GM06990 (cell line): ENCODE data around the gene IGF2BP2.
"Not testable (repeated sequence)": the region's sequence is repeated elsewhere in the genome, so short reads cannot be mapped to it uniquely, and the experiment has no call there.

Source experiments
- DNase-seq: peaks from one replicate; pipeline ENCODE4 v3.0.0-alpha.2; 2011; ENCODE audit not compliant: insufficient read length; ENCODE audit errors: extremely low read depth
- H3K27me3 ChIP-seq: replicated peaks from 2 replicates; pipeline ENCODE4 v1.6.0; 2011; ENCODE audit warnings: low read length; ENCODE audit not compliant: control insufficient read depth, insufficient read depth
- H3K36me3 ChIP-seq: 2 replicates; pipeline ENCODE4 v1.5.1; 2011; ENCODE audit warnings: low read length; ENCODE audit not compliant: control insufficient read depth, insufficient read depth
- H3K4me3 ChIP-seq: replicated peaks from 2 replicates; pipeline ENCODE4 v1.5.1; 2011; ENCODE audit warnings: low read depth, mild to moderate bottlenecking, control low read depth, low read length
- TF ChIP-seq, protein P1 (sequence below): IDR thresholded peaks from 2 replicates; pipeline ENCODE4 v1.5.1; 2011; ENCODE audit warnings: low read length, control low read depth, mild to moderate bottlenecking, inconsistent platforms; ENCODE audit not compliant: insufficient read depth, poor library complexity, severe bottlenecking

Gene IGF2BP2

DNA sequence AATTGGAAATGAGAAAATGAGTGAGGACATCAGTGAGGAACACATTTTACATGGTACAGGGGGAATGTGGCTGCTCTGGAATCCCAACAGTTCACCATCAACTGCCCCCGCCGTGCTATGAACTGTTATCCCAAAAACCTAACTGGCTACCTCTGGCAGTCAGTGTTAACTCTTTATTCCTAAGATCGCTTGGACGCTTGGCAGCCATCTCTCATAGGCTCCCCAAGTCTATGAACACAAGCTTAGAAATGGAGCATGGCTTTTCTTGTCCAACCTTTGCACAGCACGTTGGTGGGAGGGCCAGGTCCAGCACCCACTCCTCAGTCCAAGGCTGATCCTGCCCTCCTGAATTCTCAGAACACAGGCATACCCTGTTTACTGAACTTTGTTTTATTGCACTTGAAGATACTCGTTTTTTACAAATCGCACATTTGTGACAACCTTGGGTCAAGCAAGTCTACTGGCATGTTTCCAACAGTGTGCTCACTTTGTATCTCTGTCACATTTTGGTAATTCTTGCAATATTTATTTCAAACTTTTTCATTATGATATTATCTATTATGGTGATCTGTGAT is 185.1 kb downstream of the IGF2BP2 start:
- Histone ChIP-seq H3K4me3 (no peak overlapping the region), H3K36me3 (no peaks in the 10 kb centered on the region), H3K27me3 (no peaks in the 10 kb centered on the region; the same call in none of the 2 replicates)
- TF ChIP-seq, protein P1, sequence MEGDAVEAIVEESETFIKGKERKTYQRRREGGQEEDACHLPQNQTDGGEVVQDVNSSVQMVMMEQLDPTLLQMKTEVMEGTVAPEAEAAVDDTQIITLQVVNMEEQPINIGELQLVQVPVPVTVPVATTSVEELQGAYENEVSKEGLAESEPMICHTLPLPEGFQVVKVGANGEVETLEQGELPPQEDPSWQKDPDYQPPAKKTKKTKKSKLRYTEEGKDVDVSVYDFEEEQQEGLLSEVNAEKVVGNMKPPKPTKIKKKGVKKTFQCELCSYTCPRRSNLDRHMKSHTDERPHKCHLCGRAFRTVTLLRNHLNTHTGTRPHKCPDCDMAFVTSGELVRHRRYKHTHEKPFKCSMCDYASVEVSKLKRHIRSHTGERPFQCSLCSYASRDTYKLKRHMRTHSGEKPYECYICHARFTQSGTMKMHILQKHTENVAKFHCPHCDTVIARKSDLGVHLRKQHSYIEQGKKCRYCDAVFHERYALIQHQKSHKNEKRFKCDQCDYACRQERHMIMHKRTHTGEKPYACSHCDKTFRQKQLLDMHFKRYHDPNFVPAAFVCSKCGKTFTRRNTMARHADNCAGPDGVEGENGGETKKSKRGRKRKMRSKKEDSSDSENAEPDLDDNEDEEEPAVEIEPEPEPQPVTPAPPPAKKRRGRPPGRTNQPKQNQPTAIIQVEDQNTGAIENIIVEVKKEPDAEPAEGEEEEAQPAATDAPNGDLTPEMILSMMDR: no peak
- no peak for DNase-seq

DNA sequence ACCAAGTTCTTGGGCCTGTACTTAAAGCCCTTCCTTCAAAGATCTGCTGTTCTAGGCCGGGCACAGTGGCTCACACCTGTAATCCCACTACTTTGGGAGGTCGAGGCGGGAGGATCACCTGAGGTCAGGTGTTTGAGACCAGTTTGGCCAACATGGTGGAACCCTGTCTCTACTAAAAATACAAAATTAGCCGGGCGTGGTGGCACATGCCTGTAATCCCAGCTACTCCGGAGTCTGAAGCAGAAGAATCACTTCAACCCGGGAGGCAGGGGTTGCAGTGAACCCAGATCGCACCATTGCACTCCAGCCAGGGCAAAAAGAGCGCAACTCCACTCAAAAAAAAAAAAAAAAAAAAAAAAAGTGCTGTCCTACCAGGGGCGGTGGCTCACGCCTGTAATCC is 186.2 kb downstream of the IGF2BP2 start:
- not testable (repeated sequence) for H3K36me3 ChIP-seq, DNase-seq, H3K27me3 ChIP-seq, H3K4me3 ChIP-seq

GRCh38 chr3:185637388-185637787 is 187.5 kb downstream of the IGF2BP2 start:
- DNase-seq: no peak
- H3K4me3 ChIP-seq: no peak overlapping the region
- TF ChIP-seq, protein P1: no peak
- no peaks in the 10 kb centered on the region for H3K36me3 ChIP-seq
- no peaks in the 10 kb centered on the region; the same call in 1 of the 2 replicates for H3K27me3 ChIP-seq

- DNase-seq: no peak
- Histone ChIP-seq H3K36me3 (peaks cover 3% of the 10 kb centered on the region), H3K4me3 (no peak overlapping the region), H3K27me3 (no peaks in the 10 kb centered on the region; the same call in 1 of the 2 replicates)
- TF ChIP-seq, protein P1: no peak
Measured at GRCh38 chr3:185632996-185633395, 191.8 kb downstream of the IGF2BP2 start.

DNA sequence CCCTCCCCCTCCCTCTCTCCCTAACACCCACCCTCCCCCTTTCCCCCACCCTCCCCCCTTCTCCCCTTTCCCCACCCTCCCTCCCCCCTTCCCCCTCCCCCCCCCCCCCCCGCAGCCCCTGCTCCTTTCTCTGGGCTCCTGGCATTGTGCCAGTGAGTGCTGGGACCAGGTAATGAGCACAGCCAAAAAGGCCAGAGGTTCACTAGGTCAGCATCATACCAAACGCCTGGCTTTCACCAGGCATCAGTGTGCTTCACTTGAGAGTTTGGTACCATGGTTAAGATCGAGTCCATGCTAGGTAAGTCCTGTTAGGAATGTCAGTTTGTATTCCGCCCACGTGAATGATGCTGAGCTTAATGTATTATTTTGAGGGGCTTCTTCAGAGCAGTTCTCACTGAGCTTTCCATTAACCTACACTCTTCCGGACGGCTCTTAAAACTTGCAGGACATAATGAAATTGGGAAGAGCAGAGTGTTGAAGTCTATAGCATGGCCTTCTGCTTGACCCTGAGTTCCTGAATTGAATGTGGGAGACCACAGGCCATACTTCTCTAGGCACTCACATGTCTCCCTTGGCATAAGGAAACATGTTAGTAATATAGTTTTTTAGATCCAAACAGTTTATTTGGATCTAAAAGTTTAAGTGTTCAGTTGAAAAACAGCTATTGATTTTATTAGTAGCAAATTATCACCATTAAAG is 193.2 kb downstream of the IGF2BP2 start:
- Histone ChIP-seq H3K4me3 (no peak overlapping the region), H3K36me3 (peaks cover 3% of the 10 kb centered on the region), H3K27me3 (no peaks in the 10 kb centered on the region)
- TF ChIP-seq, protein P1: no peak
- DNase-seq: no peak

DNA sequence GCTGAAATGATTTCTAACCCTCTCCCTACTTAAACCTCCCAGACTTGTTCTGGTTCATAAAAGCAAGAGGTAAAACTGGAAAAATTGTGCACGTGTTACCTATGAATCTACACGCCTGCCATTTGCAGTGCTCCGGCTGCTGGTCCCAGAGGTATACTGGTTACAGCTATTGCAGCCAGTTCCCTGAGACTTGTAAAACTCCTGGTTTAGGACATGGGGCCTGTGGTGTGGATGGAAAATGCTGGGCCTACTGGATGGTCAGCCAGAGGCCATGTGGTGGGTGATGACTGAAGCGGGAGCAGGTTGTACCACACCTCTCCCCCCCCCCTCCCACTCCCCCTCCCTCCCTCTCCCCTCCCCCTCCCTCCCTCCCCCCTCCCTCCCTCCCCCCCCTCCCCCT is 193.7 kb downstream of the IGF2BP2 start:
- DNase-seq: no peak
- H3K36me3 ChIP-seq: peaks cover 3% of the 10 kb centered on the region
- H3K27me3 ChIP-seq: no peaks in the 10 kb centered on the region
- H3K4me3 ChIP-seq: no peak overlapping the region
- TF ChIP-seq, protein P1: no peak
